Tibial artery (tissue), 4 donors: Measurements from ENCODE around the gene GPR89B.
"Not testable (repeated sequence)": the region's sequence is repeated elsewhere in the genome, so short reads cannot be mapped to it uniquely, and the experiment has no call there.

Source experiments
- DNase-seq, 2 donors: peaks; one replicate each; pipeline ENCODE4 v3.0.0-alpha.2; 2019
- H3K27ac ChIP-seq, 2 donors: fragments of 200-600 bp; sonication (generic) in 1 of 2; 1 replicate in 1 of 2; 2 replicates in 1 of 2; pipeline ENCODE4 v1.5.1; 2018 to 2019; ENCODE audit warnings: mild to moderate bottlenecking in 1 of 2
- H3K27me3 ChIP-seq, 2 donors: fragments of 200-600 bp; sonication (generic) in 1 of 2; one replicate each; pipeline versions ENCODE4 v1.5.1 to v1.6.0; 2016 to 2019
- H3K36me3 ChIP-seq, 3 donors: fragments of 200-600 bp; sonication (generic) in 2 of 3; one replicate each; pipeline ENCODE4 v1.5.1; 2016 to 2019; ENCODE audit warnings: mild to moderate bottlenecking in 2 of 3
- H3K4me1 ChIP-seq, 4 donors: fragments of 200-600 bp; sonication (generic) in 2 of 4; 1 replicate in 3 of 4; 2 replicates in 1 of 4; pipeline ENCODE4 v1.5.1; 2016 to 2019
- H3K4me3 ChIP-seq, 2 donors: fragments of 200-600 bp; sonication (generic) in 1 of 2; 1 replicate in 1 of 2; 2 replicates in 1 of 2; pipeline ENCODE4 v1.5.1; 2018 to 2019; ENCODE audit warnings: mild to moderate bottlenecking in 2 of 2
- H3K9me3 ChIP-seq, 3 donors: fragments of 200-600 bp; sonication (generic) in 1 of 3; one replicate each; pipeline ENCODE4 v1.5.1; 2016 to 2019
- intact Hi-C: fragments of 100-400 bp; cut with DNase I; formaldehyde crosslinking; loops from one replicate; pipeline ENCODE4 v1.15.0; 2023; ENCODE audit warnings: low total_unique reads
- TF ChIP-seq, protein P1 (sequence below), 2 experiments: fragments of 200-600 bp in 1 of 2; fragments of 450-650 bp in 1 of 2; IDR thresholded peaks; one replicate each; pipeline ENCODE4 v1.5.1; 2017 to 2019; ENCODE audit warnings: antibody characterized with exemption in 2 of 2, mild to moderate bottlenecking in 1 of 2, moderate library complexity in 1 of 2

The GPR89B gene

DNA sequence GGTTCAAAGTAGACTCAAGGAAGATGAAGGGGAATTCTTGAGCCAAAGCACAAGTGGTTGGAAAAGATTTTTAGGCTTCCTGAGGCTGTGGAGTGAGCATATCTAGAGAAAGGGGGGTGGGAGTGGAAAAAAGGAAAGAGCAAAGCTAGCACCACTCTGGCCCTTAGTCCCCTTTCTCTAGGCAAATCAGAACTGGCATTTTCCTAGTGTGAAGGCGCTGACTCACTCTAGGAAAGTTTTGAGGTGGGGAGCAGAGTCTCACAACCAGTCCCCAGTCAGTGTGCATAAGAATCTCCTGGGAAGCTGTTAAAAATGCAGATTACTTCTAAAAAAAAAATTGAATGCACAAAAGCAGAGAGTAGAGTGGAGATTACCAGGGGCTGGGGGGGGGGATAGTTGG lies 3.4 kb upstream of the GPR89B start:
- no peak for DNase-seq
- Histone ChIP-seq H3K9me3 (no peaks in the 10 kb centered on the region), H3K4me1 (peaks cover 0 to 6% (median 2%) of the 10 kb centered on the region in 4 donors), H3K36me3 (no peaks in the 10 kb centered on the region), H3K27ac (no peak overlapping the region), H3K27me3 (no peaks in the 10 kb centered on the region), H3K4me3 (no peak overlapping the region)
- intact Hi-C loops = no loop called here
- TF ChIP-seq, protein P1, sequence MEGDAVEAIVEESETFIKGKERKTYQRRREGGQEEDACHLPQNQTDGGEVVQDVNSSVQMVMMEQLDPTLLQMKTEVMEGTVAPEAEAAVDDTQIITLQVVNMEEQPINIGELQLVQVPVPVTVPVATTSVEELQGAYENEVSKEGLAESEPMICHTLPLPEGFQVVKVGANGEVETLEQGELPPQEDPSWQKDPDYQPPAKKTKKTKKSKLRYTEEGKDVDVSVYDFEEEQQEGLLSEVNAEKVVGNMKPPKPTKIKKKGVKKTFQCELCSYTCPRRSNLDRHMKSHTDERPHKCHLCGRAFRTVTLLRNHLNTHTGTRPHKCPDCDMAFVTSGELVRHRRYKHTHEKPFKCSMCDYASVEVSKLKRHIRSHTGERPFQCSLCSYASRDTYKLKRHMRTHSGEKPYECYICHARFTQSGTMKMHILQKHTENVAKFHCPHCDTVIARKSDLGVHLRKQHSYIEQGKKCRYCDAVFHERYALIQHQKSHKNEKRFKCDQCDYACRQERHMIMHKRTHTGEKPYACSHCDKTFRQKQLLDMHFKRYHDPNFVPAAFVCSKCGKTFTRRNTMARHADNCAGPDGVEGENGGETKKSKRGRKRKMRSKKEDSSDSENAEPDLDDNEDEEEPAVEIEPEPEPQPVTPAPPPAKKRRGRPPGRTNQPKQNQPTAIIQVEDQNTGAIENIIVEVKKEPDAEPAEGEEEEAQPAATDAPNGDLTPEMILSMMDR (IDR thresholded peaks at IDR 0.05) = no peak

- peaks cover 0 to 11% (median 4%) of the 10 kb centered on the region in 4 donors for H3K4me1 ChIP-seq
- H3K27me3 ChIP-seq, H3K36me3 ChIP-seq, H3K9me3 ChIP-seq, intact Hi-C loops, H3K4me3 ChIP-seq, H3K27ac ChIP-seq, DNase-seq: not testable (repeated sequence)
These were observed 1.0 kb upstream of the GPR89B start for GRCh38 chr1:147927215-147927614.

DNA sequence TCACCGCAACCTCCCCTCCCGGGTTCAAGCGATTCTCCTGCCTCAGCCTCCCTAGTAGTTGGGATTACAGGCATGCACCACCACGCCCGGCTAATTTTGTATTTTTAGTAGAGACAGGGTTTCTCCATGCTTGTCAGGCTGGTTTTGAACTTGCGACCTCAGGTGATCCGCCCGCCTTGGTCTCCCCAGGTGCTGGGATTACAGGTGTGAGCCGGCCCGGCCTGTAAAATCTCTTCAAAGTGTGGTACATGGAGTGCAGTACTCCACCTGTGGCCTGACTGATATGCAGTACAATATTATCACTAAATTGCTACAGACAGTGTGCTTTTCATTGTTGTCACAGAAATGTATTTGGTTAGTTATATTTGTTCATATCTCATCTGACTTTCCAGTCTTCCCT lies 531 bp upstream of the GPR89B start:
- H3K9me3 ChIP-seq, H3K27ac ChIP-seq, H3K27me3 ChIP-seq, H3K4me3 ChIP-seq, DNase-seq, H3K36me3 ChIP-seq, intact Hi-C loops: not testable (repeated sequence)
- peaks cover 0 to 11% (median 4%) of the 10 kb centered on the region in 4 donors for H3K4me1 ChIP-seq

DNA sequence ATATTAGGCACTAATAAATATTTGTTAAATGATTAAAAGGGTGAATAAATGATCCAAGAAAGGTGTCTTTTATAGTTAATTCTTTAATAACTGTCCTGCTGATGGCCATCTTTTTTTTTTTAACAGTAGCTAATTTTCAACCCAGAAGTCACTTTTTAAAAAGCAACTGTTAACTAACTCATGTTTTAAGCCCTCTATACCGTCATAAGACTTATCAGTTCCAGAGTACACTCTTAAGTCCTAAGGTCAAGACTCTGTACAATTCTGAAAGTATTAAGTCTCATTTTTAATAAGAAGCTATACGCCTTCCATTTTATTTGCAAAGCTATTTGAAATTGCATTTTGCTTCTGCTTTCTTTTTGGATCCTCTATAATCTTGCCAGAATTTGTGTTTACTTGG lies 2.9 kb downstream of the GPR89B start:
- H3K4me3 ChIP-seq, intact Hi-C loops, H3K36me3 ChIP-seq, H3K27ac ChIP-seq, H3K9me3 ChIP-seq, H3K27me3 ChIP-seq, DNase-seq: not testable (repeated sequence)
- H3K4me1 ChIP-seq = peaks cover 0 to 11% (median 4%) of the 10 kb centered on the region in 4 donors

DNA sequence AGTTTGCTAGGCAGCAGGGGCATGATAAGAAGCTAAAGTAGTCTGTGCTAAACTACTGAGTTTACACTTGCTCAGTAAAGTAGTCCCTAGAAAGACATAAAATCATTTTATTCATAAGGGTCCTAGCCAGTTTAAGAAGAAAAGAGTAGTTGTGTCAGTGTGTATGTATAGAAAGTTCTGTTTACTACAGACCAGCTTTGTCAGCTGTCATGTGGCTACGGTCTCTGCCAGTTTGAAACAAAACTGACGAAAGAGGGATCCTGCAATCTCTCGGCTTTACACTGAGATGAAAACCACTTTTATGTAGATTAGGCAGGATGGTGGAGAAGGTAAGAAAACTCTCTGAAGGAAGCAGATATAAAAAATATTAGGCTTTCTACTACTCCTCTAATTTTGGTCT lies 7.1 kb downstream of the GPR89B start:
- intact Hi-C loops, H3K27me3 ChIP-seq, H3K4me1 ChIP-seq, H3K9me3 ChIP-seq, H3K36me3 ChIP-seq, H3K4me3 ChIP-seq, DNase-seq, H3K27ac ChIP-seq: not testable (repeated sequence)

- intact Hi-C loops, H3K27ac ChIP-seq, H3K9me3 ChIP-seq, DNase-seq, H3K4me3 ChIP-seq, H3K4me1 ChIP-seq, H3K36me3 ChIP-seq, H3K27me3 ChIP-seq: not testable (repeated sequence)
These were observed 12.2 kb downstream of the GPR89B start for GRCh38 chr1:147940456-147940855.

GRCh38 chr1:147942563-147942962 lies 14.3 kb downstream of the GPR89B start:
- H3K9me3 ChIP-seq, H3K4me3 ChIP-seq, H3K27me3 ChIP-seq, DNase-seq, H3K27ac ChIP-seq, H3K36me3 ChIP-seq, H3K4me1 ChIP-seq, intact Hi-C loops: not testable (repeated sequence)

DNA sequence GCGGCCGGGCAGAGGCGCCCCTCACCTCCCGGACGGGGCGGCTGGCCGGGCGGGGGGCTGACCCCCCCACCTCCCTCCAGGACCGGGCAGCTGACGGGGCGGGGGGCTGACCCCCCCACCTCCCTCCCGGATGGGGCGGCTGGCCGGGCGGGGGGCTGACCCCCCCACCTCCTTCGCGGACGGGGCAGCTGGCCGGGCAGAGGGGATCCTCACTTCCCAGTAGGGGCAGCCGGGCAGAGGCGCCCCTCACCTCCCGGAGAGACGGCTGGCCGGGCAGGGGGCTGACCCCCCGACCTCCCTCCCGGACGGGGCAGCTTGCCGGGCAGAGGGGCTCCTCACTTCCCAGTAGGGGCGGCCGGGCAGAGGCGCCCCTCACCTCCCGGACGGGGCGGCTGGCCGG lies 21.3 kb downstream of the GPR89B start:
- H3K27ac ChIP-seq, H3K4me3 ChIP-seq, H3K9me3 ChIP-seq, H3K4me1 ChIP-seq, H3K27me3 ChIP-seq, intact Hi-C loops, H3K36me3 ChIP-seq, DNase-seq: not testable (repeated sequence)

DNA sequence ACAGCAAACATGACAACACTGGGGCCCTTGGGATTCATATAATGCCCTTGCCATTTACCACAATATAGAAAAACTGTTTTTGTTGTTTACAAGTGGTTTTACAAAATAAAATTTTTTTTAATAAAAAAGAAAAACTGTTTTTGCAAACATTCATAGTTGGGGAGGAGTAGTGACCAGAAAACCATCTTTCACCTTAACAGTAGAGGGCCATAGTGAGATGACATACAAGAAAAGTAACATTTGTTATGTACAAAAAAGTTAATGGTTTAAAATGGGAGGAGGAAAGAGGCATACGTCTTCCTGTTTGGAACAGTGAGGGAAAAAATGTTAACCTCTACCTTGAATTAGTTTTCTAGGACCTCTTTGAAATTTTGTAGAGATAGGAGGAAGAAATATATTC lies 30.7 kb downstream of the GPR89B start:
- H3K27me3 ChIP-seq, intact Hi-C loops, H3K9me3 ChIP-seq, H3K36me3 ChIP-seq, H3K27ac ChIP-seq, DNase-seq, H3K4me3 ChIP-seq, H3K4me1 ChIP-seq: not testable (repeated sequence)

DNA sequence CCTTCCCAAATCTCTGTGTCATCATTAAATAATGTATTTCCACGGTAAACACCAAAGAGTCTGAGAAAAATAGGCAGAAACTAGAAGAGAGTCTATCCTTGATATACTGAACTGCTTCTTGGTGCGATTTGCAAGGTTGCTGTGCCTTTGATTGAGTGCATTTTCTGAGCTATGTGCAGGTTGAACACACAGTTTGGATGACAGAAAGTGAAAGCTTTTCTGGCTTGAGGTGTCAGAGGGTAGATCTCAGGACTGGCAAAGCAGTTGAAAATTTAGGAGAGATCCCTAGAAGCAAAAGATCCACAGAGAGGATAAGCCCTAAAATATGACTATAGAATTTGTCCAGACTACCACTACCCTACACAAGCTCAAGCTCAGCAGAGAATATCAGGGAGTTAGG lies 31.5 kb downstream of the GPR89B start:
- intact Hi-C loops, H3K4me1 ChIP-seq, H3K36me3 ChIP-seq, H3K27me3 ChIP-seq, H3K27ac ChIP-seq, H3K9me3 ChIP-seq, DNase-seq, H3K4me3 ChIP-seq: not testable (repeated sequence)

- H3K36me3 ChIP-seq, DNase-seq, intact Hi-C loops, H3K9me3 ChIP-seq, H3K4me3 ChIP-seq, H3K27me3 ChIP-seq, H3K4me1 ChIP-seq, H3K27ac ChIP-seq: not testable (repeated sequence)
These were observed 36.4 kb downstream of the GPR89B start for GRCh38 chr1:147964575-147964974.

DNA sequence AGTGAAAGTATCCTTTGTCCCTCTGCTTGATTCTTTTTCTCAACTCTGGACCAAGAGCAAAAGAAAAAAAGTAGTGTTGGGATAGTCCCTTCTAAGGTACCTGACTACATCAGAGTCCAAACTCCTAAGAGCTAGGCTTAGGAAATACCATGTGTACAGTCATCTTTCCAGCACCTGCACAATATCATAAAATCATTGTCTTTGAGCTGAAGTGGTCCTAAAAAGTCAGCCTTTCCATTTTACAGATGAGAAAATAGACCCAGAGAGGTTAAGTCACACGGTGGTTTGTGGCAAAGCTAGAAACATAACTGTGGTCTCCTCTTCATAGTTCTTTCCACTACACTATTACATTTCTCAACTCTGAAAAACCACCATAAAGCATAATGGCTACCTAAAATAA lies 38.4 kb downstream of the GPR89B start:
- H3K4me1 ChIP-seq, H3K27ac ChIP-seq, intact Hi-C loops, H3K27me3 ChIP-seq, H3K4me3 ChIP-seq, H3K36me3 ChIP-seq, H3K9me3 ChIP-seq, DNase-seq: not testable (repeated sequence)

- H3K27me3 ChIP-seq, intact Hi-C loops, H3K27ac ChIP-seq, H3K4me3 ChIP-seq, DNase-seq, H3K9me3 ChIP-seq, H3K36me3 ChIP-seq, H3K4me1 ChIP-seq: not testable (repeated sequence)
These were observed 50.9 kb downstream of the GPR89B start for GRCh38 chr1:147978896-147979651.

- H3K27ac ChIP-seq, intact Hi-C loops, H3K9me3 ChIP-seq, H3K4me1 ChIP-seq, H3K4me3 ChIP-seq, DNase-seq, H3K27me3 ChIP-seq: not testable (repeated sequence)
- peaks cover 5 to 11% (median 6%) of the 10 kb centered on the region in 3 donors for H3K36me3 ChIP-seq
These were observed 57.2 kb downstream of the GPR89B start for GRCh38 chr1:147985374-147985773.
